ENCODE data around the gene CYP4F11. TPM values are rescaled to one million over a fixed set of nuclear protein-coding genes. Genes with fewer than 3 reads are reported as not detected.
"Not testable (repeated sequence)": the region's sequence is repeated elsewhere in the genome, so short reads cannot be mapped to it uniquely, and the experiment has no call there.

The CYP4F11 gene
- total RNA-seq, 1 experiment from 2014 or later, result 0.21 TPM

GRCh38 chr19:15905026-15905425, 29.3 kb downstream of the CYP4F11 start:
- Histone ChIP-seq H3K27ac (ENCODE audit: low read length) (no peak overlapping the region), H3K27me3 (ENCODE audit: control insufficient read depth, insufficient read depth, low read length) (no peaks in the 10 kb centered on the region), H3K4me1 (ENCODE audit: control insufficient read depth, insufficient read depth, low read length) (no peaks in the 10 kb centered on the region), H3K9me3 (ENCODE audit: control insufficient read depth, insufficient read depth, low read depth, low read length) (no peaks in the 10 kb centered on the region), H3K36me3 (ENCODE audit: control insufficient read depth, insufficient read depth, low read length) (no peaks in the 10 kb centered on the region), H3K4me3 (ENCODE audit: low read depth in 2 of 2, low read length in 2 of 2) (no peak overlapping the region)
- ChIA-PET POLR2A (no interaction called here), CTCF (no interaction called here)
- in situ Hi-C loops (cut with HindIII; ENCODE audit: low pct_unique_long_range_greater_than_20kb, low sequenced_read_pairs), result no loop called here
- TF ChIP-seq POLR2AphosphoS5 (IDR thresholded peaks at IDR 0.05; ENCODE audit: low read depth, low read length) (no peak), TCF7L2 (IDR thresholded peaks at IDR 0.05; ENCODE audit: low read depth, low read length) (no peak), SIN3A (IDR thresholded peaks at IDR 0.05; ENCODE audit: borderline replicate concordance, insufficient read depth, low read depth, low read length) (no peak)
- TF ChIP-seq, protein P1, sequence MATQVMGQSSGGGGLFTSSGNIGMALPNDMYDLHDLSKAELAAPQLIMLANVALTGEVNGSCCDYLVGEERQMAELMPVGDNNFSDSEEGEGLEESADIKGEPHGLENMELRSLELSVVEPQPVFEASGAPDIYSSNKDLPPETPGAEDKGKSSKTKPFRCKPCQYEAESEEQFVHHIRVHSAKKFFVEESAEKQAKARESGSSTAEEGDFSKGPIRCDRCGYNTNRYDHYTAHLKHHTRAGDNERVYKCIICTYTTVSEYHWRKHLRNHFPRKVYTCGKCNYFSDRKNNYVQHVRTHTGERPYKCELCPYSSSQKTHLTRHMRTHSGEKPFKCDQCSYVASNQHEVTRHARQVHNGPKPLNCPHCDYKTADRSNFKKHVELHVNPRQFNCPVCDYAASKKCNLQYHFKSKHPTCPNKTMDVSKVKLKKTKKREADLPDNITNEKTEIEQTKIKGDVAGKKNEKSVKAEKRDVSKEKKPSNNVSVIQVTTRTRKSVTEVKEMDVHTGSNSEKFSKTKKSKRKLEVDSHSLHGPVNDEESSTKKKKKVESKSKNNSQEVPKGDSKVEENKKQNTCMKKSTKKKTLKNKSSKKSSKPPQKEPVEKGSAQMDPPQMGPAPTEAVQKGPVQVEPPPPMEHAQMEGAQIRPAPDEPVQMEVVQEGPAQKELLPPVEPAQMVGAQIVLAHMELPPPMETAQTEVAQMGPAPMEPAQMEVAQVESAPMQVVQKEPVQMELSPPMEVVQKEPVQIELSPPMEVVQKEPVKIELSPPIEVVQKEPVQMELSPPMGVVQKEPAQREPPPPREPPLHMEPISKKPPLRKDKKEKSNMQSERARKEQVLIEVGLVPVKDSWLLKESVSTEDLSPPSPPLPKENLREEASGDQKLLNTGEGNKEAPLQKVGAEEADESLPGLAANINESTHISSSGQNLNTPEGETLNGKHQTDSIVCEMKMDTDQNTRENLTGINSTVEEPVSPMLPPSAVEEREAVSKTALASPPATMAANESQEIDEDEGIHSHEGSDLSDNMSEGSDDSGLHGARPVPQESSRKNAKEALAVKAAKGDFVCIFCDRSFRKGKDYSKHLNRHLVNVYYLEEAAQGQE (IDR thresholded peaks at IDR 0.05; ENCODE audit: insufficient read depth in 1 of 2, low read depth in 2 of 2, low read length in 1 of 2), result no peak
- no TSS peak for BruUV-seq (replicated peaks)
- no peak for ATAC-seq
- no peak for DNase-seq (ENCODE audit: low read depth, low spot score)
- intact Hi-C loops (cut with micrococcal nuclease; ENCODE audit: unreplicated experiment), result no loop called here

DNA sequence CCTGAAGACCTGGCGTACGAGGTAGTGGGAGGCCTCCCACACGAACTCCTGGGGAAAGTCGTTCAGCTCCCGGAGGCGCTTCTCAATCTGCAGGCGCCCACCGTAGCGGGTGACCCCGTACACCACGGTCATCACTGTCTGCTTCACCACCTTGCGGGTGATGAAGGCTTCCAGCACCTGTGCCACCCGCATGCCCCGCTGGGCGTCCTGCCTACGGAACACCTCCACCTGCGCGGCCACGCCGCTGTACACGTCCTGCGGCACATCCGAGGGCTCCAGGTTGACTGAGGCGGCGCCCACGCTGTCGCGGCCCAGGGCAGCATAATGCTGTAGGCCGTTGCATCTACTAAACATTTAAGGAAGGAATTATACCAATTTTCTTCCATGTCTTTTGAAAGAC, 31.4 kb downstream of the CYP4F11 start:
- H3K27me3 ChIP-seq (ENCODE audit: control insufficient read depth, insufficient read depth, low read length); H3K9me3 ChIP-seq (ENCODE audit: control insufficient read depth, insufficient read depth, low read depth, low read length); BruUV-seq (replicated peaks); DNase-seq (ENCODE audit: low read depth, low spot score); ATAC-seq; in situ Hi-C loops (cut with HindIII; ENCODE audit: low pct_unique_long_range_greater_than_20kb, low sequenced_read_pairs); H3K27ac ChIP-seq (ENCODE audit: low read length); intact Hi-C loops (cut with micrococcal nuclease; ENCODE audit: unreplicated experiment); H3K4me1 ChIP-seq (ENCODE audit: control insufficient read depth, insufficient read depth, low read length); CTCF ChIA-PET; H3K36me3 ChIP-seq (ENCODE audit: control insufficient read depth, insufficient read depth, low read length); H3K4me3 ChIP-seq (ENCODE audit: low read depth in 2 of 2, low read length in 2 of 2); POLR2A ChIA-PET: not testable (repeated sequence)

DNA sequence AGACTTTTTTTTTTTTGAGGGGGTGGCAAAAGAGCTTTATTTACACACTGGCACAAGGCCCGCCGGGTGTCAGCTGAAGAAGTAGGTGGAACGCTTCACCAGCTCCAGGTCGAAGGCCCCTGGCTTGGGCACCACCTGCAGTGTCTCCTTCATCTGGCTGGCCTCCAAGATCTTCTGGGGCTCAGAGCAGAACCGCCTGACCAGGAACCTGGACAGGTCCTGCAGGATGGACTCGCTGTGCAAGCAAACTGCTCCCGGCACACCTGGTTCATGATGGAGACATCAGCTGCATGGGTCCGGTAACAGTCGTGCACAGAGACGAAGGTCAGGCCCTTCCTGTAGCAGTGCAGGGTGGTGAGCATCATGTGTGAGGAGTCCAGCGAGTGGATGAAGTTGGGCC, 32.1 kb downstream of the CYP4F11 start:
- no TSS peak for BruUV-seq (replicated peaks)

More for the DNA sequence above, 32.1 kb downstream of the CYP4F11 start:
- intact Hi-C loops (cut with micrococcal nuclease; ENCODE audit: unreplicated experiment) (no loop called here), in situ Hi-C loops (cut with HindIII; ENCODE audit: low pct_unique_long_range_greater_than_20kb, low sequenced_read_pairs) (no loop called here)
- H3K4me1 ChIP-seq (ENCODE audit: control insufficient read depth, insufficient read depth, low read length), result no peaks in the 10 kb centered on the region
- CTCF ChIA-PET, result no interaction called here
- H3K27me3 ChIP-seq (ENCODE audit: control insufficient read depth, insufficient read depth, low read length), result no peaks in the 10 kb centered on the region
- no peak overlapping the region for H3K27ac ChIP-seq (ENCODE audit: low read length)
- H3K36me3 ChIP-seq (ENCODE audit: control insufficient read depth, insufficient read depth, low read length), result no peaks in the 10 kb centered on the region
- POLR2A ChIA-PET, result no interaction called here
- no peak overlapping the region for H3K4me3 ChIP-seq (ENCODE audit: low read depth in 2 of 2, low read length in 2 of 2)
- H3K9me3 ChIP-seq (ENCODE audit: control insufficient read depth, insufficient read depth, low read depth, low read length), result no peaks in the 10 kb centered on the region
- TF ChIP-seq, protein P1 (IDR thresholded peaks at IDR 0.05; ENCODE audit: insufficient read depth in 1 of 2, low read depth in 2 of 2, low read length in 1 of 2), result no peak
- no peak for TF ChIP-seq CTCF (IDR thresholded peaks at IDR 0.05)
- no peak for TF ChIP-seq TCF7L2 (IDR thresholded peaks at IDR 0.05; ENCODE audit: low read depth, low read length)
- TF ChIP-seq SIN3A (IDR thresholded peaks at IDR 0.05; ENCODE audit: borderline replicate concordance, insufficient read depth, low read depth, low read length), result no peak
- no peak for TF ChIP-seq POLR2AphosphoS5 (IDR thresholded peaks at IDR 0.05; ENCODE audit: low read depth, low read length)
- DNase-seq (ENCODE audit: low read depth, low spot score) (no peak), ATAC-seq (no peak)
